Suprapubic skin (tissue), 3 donors: ENCODE measurements around the gene C16orf86.

ENCODE experiments used
- CTCF ChIP-seq, 2 donors: fragments of 200-600 bp in 1 of 2; fragments of 450-650 bp in 1 of 2; sonication (generic) in 1 of 2; IDR thresholded peaks; one replicate each; pipeline ENCODE4 v1.5.1; 2016 to 2019; ENCODE audit warnings: antibody characterized with exemption in 2 of 2, mild to moderate bottlenecking in 1 of 2, moderate library complexity in 1 of 2
- EP300 ChIP-seq: sonication (generic); formaldehyde crosslinking; IDR thresholded peaks from one replicate; pipeline ENCODE4 v1.6.1; 2017; ENCODE audit warnings: antibody characterized with exemption

DNA sequence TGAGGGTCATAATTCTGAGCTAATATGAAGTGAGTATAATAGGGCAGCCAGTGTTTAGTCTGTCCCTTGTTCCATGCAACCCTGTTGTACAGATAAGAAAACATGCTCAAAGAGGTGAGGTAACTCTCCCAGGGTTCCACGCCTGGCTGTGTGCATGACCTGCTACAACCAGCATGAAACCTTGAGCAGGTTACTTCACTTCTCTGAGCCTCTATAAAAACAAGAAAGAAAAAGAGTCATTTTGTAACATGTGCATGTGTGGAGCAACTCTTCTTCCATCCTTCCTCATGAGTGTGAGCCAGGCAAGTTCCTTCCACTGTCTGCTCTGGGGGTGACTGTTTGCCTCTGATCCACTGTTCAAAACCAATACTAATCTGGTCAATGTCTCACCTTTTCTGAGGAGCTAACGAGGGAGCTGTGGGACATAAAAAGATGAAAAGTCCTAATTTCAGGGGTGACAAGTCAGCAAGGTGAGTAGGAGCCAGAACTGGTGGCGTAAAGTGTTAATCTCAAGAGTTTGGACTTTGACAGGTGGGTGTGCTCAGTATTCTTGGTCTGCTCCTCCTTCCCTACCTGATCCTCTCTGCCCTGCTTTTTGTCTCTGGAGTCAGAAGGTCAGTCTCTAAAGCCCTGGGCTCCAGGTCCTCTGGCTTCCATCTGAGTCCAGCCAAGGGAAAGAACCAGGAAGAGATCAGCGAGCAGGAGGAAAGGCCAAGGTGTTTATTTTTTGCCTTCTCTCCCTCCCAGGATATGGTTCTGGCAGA is 31.0 kb downstream of the C16orf86 start:
- no peak for TF ChIP-seq CTCF (IDR thresholded peaks at IDR 0.05)
- no peak for TF ChIP-seq EP300
